ENCODE data around the gene TBX21.
A peak's percentile ranks its signal among the peaks of the same experiment; 100 is the strongest.

TBX21 gene

GRCh38 chr17:47701608-47702007, 31.4 kb upstream of the TBX21 start:
- Mint-ChIP-seq H3K4me3 (peak overlapping the region in 1 of 3 experiments; percentile 4), H3K4me1 (peaks cover 45% of the 10 kb centered on the region), H3K27me3 (ENCODE audit: low read depth) (peaks cover 4% of the 10 kb centered on the region), H3K36me3 (ENCODE audit: low read depth) (peaks cover 34% of the 10 kb centered on the region), H3K27ac (peak overlapping the region in 2 of 3 experiments; percentile 9 to 60), H3K9me3 (no peaks in the 10 kb centered on the region)
- no peak for TF ChIP-seq CTCF (IDR thresholded peaks at IDR 0.05; ENCODE audit: unreplicated experiment in 3 of 3)

- no peaks in the 10 kb centered on the region for H3K9me3 Mint-ChIP-seq
These were observed 30.5 kb upstream of the TBX21 start for GRCh38 chr17:47702391-47702995.

GRCh38 chr17:47703191-47703591, 29.8 kb upstream of the TBX21 start:
- no peak overlapping the region for H3K27ac Mint-ChIP-seq
- no peak for TF ChIP-seq CTCF (IDR thresholded peaks at IDR 0.05; ENCODE audit: unreplicated experiment in 3 of 3)
- H3K36me3 Mint-ChIP-seq (ENCODE audit: low read depth), result peaks cover 33% of the 10 kb centered on the region
- peaks cover 49% of the 10 kb centered on the region for H3K4me1 Mint-ChIP-seq
- no peaks in the 10 kb centered on the region for H3K9me3 Mint-ChIP-seq
- H3K27me3 Mint-ChIP-seq (ENCODE audit: low read depth), result peaks cover 4% of the 10 kb centered on the region
- no peak overlapping the region for H3K4me3 Mint-ChIP-seq

More at GRCh38 chr17:47702391-47702995, 30.5 kb upstream of the TBX21 start:
- peaks cover 47% of the 10 kb centered on the region for H3K4me1 Mint-ChIP-seq
- H3K27me3 Mint-ChIP-seq (ENCODE audit: low read depth), result peaks cover 4% of the 10 kb centered on the region
- peaks cover 33% of the 10 kb centered on the region for H3K36me3 Mint-ChIP-seq (ENCODE audit: low read depth)
- H3K27ac Mint-ChIP-seq, result no peak overlapping the region
- H3K4me3 Mint-ChIP-seq, result no peak overlapping the region
- no peak for TF ChIP-seq CTCF (IDR thresholded peaks at IDR 0.05; ENCODE audit: unreplicated experiment in 3 of 3)

- Mint-ChIP-seq H3K9me3 (no peaks in the 10 kb centered on the region), H3K36me3 (ENCODE audit: low read depth) (peaks cover 32% of the 10 kb centered on the region), H3K27ac (no peak overlapping the region), H3K4me1 (peaks cover 48% of the 10 kb centered on the region), H3K27me3 (ENCODE audit: low read depth) (peaks cover 4% of the 10 kb centered on the region), H3K4me3 (no peak overlapping the region)
- no peak for TF ChIP-seq CTCF (IDR thresholded peaks at IDR 0.05; ENCODE audit: unreplicated experiment in 3 of 3)
These were observed 29.4 kb upstream of the TBX21 start for GRCh38 chr17:47703671-47704070.

GRCh38 chr17:47704116-47704515, 28.9 kb upstream of the TBX21 start:
- peaks cover 4% of the 10 kb centered on the region for H3K27me3 Mint-ChIP-seq (ENCODE audit: low read depth)
- H3K4me3 Mint-ChIP-seq, result no peak overlapping the region
- H3K27ac Mint-ChIP-seq, result no peak overlapping the region
- no peaks in the 10 kb centered on the region for H3K9me3 Mint-ChIP-seq
- peaks cover 48% of the 10 kb centered on the region for H3K4me1 Mint-ChIP-seq
- peaks cover 29% of the 10 kb centered on the region for H3K36me3 Mint-ChIP-seq (ENCODE audit: low read depth)
- TF ChIP-seq CTCF (IDR thresholded peaks at IDR 0.05; ENCODE audit: unreplicated experiment in 3 of 3), result no peak

GRCh38 chr17:47704736-47705135, 28.3 kb upstream of the TBX21 start:
- no peak overlapping the region for H3K4me3 Mint-ChIP-seq
- H3K36me3 Mint-ChIP-seq (ENCODE audit: low read depth), result peaks cover 27% of the 10 kb centered on the region
- peaks cover 4% of the 10 kb centered on the region for H3K27me3 Mint-ChIP-seq (ENCODE audit: low read depth)
- H3K9me3 Mint-ChIP-seq, result no peaks in the 10 kb centered on the region
- peaks cover 48% of the 10 kb centered on the region for H3K4me1 Mint-ChIP-seq
- TF ChIP-seq CTCF (IDR thresholded peaks at IDR 0.05; ENCODE audit: unreplicated experiment in 3 of 3), result no peak
- H3K27ac Mint-ChIP-seq, result no peak overlapping the region
